Raji (cell line): ENCODE results near the gene RCL1.

ENCODE experiments used
- POLR2A ChIP-seq: IDR thresholded peaks from 2 replicates; pipeline ENCODE4 v1.6.1; 2011; ENCODE audit warnings: low read depth, low read length, control low read depth; ENCODE audit not compliant: insufficient read depth

Gene RCL1

DNA sequence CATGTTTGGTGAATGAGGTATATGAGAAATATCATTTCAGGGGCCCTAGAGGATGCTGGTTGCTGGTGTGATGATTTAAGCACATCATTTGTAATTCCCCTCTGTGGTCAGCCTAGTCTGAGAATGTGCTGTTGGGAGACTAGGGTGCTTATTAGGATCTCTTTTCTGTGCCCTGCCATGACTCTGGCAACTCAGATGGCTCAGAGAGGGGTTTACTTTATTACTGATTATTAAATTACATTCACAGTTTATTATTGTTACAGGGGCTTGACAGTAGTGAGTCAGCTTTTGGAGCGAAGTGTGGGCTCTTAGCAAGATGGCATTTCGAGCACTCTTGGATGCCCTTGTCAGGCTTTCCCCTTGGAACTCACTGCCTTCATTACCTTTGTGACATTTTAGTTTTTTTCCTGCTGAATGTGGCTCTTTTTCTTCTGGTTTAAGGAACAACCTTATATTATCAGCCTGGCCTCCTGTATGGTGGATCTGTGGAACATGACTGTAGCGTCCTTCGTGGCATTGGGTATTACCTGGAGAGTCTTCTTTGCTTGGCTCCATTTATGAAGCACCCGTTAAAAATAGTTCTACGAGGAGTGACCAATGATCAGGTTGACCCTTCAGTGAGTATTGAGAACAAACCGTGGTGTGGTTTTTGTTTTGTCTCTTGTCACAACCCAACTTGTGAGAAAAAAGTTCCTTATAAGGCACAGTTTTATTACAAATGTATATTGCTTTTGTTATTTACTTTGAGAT is 33.8 kb downstream of the RCL1 start:
- TF ChIP-seq POLR2A: no peak

DNA sequence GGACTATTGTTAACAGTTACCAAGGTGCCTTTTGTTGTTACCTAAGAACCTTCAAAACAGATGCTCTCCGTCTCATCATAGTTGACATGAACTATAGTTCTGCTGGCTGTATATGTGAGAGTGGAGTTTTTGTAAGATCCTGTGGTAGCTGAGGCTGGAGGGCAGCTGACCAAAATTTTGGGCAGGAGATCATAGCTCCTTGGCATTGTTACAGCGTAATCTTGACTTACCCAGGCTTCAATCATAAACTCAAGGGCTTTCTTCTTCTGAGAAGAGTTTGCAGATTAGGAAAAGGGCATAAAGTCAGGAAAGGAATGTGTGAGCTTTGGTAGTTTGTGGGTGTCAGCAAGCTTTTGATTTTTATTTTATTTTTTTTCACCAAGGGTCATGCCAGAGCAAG is 34.5 kb downstream of the RCL1 start:
- TF ChIP-seq POLR2A: no peak

DNA sequence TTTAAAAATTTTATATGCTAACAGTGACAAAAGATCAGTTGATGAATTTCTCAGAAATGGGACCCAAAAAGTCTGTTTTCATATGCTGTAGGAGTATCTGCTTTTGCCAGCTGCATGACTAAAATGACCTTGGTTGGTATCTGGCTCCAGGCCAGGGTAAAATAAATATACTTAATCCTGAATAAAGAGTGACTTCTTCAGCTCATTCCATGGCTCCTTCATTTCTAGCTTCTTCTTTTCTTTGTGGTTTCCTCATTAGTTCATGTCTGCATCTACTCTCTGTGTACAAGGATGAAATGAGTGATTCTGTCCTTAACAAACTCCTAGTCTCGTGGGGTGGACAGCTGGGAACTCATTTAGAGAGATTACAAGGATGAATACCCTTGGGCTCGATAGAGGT is 36.0 kb downstream of the RCL1 start:
- no peak for TF ChIP-seq POLR2A

DNA sequence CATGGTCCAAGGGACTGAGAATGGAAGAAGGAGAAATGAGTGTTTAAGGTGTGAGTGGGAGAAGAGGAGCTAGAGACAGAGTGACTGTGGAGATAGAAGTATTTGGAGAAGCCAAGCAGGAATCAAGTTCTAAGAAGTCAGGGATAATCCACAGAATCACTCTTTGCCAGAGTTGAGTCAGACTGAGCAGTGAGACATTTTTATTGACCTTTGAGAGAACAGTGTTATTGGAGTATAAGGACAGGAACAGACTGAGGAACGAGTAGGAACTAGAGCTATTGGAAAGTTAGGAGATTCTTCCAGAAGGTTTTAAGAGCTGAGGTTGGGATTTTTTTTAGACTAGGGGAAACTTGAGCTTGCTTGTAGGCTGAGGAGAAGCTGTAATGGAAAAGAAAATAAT is 37.2 kb downstream of the RCL1 start:
- no peak for TF ChIP-seq POLR2A

DNA sequence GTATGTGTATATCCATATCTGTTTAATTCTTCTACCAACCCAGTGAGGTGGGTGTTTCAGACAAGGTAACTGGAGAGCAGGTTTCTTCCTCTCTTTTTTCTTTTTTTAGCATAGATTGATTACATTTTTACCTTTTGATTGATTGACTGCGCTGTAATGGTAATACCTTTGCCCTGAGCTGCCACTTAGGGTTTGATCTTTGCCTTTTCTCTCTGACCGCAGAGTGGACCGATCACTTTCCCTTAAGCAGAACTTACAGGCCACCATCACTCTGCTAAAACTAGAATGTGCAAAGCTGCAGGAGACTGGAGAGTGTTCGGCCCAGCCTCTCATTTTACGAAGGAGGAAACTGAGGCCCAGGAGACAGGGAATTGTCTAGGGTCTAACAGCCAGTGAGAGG is 38.0 kb downstream of the RCL1 start:
- no peak for TF ChIP-seq POLR2A

DNA sequence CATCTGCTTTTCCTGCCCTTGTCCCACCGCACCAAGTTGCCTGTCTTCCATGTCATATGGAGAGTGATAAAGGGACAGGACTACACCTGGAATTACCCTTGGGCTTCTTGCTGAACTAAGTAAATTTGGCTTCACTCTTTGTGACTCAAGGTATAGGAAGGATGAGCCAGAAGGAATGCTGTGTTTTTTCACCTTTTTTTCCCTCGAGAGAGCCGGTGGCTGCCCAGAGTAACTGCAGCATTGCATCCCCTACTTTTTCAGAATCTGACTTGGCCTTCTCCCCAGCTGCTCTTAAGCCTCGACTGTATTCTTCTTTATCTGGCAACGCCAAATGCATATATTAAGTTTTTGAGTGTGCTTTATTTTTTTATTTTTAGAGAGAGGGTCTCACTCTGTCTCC is 38.4 kb downstream of the RCL1 start:
- no peak for TF ChIP-seq POLR2A

DNA sequence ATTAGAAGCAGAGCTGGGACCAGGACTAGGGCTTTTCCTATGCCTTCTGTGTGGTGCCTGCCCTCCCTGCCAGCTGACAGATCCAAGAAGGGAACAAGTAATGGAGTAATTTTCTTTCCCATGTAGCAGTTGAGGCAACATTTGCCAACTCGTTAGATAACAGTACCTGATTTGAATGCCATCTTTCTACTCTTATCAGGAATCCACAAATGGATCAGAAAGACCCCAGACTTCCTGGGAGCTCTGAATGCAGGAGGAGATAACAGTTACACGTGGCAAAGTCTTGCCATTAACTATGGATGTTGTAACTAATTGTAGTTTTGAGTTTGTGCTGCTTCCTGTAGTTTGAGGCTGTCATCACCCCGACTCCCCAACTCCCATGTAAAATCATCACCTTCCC is 39.2 kb downstream of the RCL1 start:
- no peak for TF ChIP-seq POLR2A

DNA sequence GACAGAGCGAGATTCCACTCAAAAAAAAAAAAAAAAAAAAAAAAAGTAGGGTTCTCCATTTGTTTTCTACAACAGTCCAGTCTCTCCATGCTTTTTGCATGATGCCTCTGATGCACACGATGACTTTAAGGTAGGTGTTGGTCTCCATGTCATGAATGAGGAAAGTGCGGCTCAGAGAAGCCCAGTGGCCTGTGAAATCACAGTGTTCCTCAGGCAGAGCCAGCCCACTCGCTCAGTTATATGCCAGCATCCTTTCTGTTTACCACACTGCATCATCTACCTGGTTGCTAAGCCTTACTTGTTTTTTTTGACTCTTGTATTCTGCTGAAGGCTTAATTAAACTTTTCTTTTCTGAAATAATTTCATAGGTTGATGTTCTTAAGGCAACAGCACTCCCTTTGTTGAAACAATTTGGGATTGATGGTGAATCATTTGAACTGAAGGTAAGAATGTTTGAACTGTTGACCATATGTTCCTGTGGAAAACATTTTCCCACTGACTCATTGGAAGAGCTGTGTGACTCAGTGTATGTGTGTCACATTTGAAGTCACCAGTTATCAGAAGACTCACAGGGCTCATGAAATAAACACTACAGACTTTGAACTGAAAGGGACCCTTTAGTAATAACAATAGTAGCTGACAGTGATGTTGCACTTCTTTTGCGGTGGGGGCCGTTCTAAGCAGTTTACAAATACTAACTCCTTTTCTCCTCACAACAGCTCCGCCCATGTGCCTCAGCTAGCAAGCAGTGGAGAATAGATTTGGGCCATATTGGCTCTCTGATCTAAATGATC is 40.2 kb downstream of the RCL1 start:
- TF ChIP-seq POLR2A: no peak

DNA sequence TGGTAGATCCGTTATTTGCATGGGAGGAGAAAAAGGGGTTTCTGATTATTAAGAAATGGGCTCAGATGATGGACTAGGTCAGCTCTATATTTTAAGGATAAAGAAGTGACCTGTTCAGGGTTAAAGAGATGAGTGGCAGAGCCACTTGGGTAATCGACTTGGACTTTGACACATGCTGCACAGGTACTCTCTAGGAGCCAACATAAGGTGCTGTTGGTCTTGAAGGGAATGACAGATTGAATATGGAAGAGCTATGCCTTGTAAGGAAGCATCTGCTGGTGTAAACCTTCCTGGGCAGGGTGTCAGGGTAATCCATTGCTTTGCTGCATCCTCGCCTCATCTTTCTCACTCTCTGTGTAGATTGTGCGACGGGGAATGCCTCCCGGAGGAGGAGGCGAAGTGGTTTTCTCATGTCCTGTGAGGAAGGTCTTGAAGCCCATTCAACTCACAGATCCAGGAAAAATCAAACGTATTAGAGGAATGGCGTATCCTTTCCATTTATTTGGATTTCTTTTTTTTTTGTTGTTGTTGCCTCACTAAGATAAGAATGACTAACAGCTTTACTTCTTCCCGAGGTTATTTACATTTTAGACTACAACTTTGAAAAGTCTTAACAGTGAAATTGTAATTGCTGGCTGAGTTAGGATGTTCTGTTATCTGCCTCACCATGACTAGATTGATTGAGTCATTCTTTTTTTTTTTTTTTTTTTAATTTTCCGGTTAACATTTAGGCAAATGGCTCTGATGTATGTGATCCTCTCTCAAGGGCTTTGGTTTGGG is 41.2 kb downstream of the RCL1 start:
- TF ChIP-seq POLR2A: no peak

DNA sequence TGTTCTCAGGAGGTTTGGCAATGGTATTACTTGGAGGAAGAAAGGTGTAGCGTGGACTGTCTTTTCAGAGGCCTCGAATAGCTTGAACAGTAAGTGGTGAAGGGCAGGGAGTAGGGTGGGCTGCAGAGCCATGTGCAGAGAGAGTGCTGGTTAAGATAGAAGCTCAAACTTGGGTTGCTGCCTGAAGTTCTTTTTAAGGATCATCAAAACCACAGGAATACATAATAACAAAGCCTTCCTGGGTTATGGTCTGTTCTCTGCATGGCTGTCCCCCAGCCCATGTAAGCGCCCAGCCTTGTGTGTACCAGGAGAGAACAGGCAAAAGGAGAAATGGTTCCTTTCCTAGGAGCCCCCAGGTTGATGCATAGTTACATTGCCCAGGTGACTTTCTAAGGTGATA is 43.9 kb downstream of the RCL1 start:
- TF ChIP-seq POLR2A: no peak

DNA sequence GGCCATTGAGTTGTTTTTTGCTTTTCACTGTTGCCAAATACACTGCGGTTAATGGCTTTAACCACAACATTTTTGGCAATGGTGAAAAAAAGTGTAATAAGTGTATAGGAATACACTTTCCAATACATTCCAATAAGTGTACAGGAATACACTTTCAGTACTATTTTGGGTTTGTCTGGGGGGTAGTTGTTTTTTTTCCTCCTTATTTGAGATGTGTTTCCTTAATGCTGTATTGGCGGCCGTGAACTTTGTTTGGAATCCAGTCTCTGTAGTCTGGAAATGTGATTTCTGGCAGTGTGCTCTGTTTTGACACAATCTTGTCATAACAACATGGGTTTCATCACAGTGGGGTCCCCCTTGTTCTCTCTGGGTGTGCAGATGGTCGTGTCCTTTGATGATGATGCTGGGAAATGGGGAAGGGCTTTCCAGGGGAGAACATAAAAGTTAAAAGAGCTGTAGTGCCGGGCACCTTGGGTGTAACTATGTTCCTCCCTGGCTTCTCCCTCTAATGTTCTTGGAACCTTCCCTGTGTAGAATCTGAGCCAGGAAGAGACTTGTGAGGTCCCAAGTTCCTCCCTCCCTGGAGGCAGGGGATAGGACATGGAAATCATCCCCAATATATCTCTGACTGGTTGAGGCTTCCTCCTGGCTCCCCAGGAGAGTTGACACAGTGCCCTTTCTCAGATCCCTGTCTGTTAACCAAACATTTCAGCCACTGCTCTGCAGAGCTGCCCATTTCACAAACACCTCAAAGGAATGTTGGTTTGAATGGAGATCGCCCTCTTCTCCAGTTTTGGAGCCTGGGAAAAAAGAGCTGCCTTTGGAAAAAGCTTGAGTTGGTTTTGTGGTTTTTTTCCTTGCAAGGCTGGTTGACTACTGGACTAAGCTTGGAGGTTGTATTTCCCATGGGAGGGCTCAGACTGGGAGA is 44.8 kb downstream of the RCL1 start:
- TF ChIP-seq POLR2A: no peak

DNA sequence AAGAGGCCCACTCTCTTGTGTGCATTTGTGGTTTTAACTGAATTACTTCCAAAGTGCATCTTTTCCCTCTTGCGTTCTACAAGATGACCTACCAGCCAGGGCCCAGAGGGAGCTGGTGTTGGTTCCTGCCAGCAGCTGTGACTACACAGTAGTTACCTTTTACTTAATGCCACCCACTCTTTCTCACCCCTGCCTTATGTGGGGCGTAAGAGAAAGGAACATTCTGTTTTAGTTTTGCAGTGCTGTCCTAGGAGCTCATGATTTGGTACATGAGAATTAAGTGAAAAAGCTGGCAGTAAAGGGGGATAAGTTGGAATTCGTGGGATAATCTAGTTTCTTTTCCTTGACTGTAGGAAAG is 45.4 kb downstream of the RCL1 start:
- no peak for TF ChIP-seq POLR2A

DNA sequence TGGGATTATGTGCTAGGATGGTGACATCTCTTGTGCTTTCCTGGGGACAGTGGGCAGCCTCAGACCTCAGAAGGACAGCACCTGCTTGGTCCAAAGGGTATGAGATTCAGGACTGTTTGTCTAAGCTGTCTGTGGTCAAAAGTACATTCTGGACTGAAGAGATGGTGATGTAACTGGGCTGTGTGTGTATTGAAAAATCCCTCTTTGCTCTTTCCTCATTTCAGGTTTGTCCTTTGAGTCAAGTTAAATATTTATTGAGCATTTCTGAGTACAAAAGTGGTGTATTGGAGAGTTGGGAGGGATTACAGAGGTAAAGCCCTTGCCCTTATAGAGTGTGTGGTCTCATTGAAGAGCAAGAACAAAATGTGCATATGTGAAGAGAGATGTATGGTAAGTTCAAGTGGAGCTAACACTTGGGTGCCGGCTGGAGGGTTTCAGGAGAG is 46.7 kb downstream of the RCL1 start:
- no peak for TF ChIP-seq POLR2A

DNA sequence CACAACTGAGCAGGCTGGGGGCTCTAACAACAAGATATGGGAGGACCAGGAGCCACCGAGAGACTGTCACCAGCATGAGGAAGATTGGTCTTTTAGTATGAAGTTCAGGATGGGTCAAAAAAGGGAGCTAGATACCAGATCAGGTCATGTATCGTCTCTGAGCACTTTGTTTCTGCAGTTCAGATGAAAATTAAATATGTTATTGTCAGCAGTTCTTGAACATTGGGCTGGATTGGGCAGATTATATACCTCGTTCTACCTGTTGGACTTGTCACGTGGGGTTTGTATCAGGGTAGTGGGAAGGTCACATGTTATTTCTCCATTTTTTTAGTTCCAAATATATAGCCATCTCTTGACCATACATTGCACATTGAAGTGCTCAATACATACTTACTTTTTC is 47.3 kb downstream of the RCL1 start:
- no peak for TF ChIP-seq POLR2A

DNA sequence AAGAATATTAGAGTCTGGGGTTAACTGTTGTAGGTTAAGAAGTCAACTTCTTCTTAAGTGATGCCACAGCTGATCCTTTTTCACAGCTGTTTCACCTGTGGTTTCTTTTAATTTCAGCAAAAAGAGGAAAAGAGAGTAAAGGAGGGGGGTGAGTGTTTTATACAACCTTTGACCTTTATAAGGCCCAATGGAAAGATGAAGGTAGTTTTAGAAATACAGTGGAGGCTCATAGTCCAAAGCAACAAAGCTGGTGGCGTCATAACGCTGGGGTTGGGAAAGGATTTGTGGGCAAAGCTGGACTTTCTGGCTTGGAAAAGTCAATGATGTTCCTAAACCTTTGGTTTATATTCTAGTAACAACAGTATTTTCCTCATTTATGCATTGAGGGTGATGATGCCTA is 49.5 kb downstream of the RCL1 start:
- no peak for TF ChIP-seq POLR2A
